Ammon's horn (tissue), 1 donor: Measurements from ENCODE around the gene GTF2IRD1.
"Not testable (repeated sequence)": the region's sequence is repeated elsewhere in the genome, so short reads cannot be mapped to it uniquely, and the experiment has no call there.

Experiments used
- DNase-seq: peaks from one replicate; pipeline ENCODE4 v3.0.0-alpha.2; 2016; ENCODE audit warnings: low spot score

GTF2IRD1 gene, protein sequence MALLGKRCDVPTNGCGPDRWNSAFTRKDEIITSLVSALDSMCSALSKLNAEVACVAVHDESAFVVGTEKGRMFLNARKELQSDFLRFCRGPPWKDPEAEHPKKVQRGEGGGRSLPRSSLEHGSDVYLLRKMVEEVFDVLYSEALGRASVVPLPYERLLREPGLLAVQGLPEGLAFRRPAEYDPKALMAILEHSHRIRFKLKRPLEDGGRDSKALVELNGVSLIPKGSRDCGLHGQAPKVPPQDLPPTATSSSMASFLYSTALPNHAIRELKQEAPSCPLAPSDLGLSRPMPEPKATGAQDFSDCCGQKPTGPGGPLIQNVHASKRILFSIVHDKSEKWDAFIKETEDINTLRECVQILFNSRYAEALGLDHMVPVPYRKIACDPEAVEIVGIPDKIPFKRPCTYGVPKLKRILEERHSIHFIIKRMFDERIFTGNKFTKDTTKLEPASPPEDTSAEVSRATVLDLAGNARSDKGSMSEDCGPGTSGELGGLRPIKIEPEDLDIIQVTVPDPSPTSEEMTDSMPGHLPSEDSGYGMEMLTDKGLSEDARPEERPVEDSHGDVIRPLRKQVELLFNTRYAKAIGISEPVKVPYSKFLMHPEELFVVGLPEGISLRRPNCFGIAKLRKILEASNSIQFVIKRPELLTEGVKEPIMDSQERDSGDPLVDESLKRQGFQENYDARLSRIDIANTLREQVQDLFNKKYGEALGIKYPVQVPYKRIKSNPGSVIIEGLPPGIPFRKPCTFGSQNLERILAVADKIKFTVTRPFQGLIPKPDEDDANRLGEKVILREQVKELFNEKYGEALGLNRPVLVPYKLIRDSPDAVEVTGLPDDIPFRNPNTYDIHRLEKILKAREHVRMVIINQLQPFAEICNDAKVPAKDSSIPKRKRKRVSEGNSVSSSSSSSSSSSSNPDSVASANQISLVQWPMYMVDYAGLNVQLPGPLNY

DNA sequence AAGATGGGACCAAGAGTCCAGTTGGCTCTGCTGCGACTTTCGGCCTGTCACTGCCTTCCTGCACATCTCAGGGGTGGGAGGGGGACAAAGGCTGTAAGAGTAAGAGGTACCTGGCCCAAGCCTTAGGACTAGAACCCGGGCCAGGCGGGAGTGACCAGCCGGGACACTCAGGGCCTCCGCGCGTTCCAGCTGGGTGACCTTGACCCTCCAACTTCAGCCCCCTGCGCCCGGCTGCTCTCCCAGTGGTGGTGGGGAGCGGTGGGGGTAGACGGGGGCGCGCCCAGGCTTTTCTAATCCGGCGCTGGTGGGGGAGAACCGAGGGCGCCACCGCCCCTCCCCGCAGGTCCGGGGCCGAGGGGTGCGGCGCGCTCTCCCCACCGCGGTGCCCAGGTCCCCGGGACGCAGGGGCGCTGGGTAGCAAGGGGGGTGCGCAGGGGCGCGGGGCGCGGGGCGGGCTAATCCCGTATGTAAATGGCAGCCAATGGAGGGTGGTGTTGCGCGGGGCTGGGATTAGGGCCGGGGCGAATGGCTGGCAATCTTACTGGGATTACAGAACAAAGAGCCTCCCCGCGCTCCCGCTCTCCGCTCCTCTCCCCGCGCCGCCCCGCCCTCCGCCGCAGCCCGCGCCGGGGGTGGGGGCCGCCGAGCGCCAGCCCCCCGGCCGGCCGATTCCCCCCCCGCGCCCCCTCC is at the start of gene GTF2IRD1:
Gene GTF2IRD1 (plus strand): TSS at position 585 of the 690 bp plus-strand sequence. CDS start 54,175 bp downstream, outside the sequence.
- peak; percentile 73 for DNase-seq

DNA sequence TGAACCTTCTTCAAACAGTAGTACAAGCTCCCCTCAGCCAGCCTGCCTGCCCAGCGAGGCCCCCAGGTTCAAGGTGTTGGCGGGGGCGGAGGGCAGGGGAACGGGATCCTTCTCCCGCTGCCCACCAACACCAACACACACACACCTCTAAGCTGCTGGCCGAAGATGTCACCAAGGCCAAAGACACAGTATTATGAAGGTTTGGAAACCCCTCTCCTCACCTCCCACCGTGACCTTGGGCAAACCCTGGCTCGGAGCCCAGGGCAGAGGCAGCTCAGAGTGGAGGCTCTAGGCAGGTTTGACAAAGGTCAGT is 49.4 kb upstream of the GTF2IRD1 start:
- DNase-seq, result no peak

DNA sequence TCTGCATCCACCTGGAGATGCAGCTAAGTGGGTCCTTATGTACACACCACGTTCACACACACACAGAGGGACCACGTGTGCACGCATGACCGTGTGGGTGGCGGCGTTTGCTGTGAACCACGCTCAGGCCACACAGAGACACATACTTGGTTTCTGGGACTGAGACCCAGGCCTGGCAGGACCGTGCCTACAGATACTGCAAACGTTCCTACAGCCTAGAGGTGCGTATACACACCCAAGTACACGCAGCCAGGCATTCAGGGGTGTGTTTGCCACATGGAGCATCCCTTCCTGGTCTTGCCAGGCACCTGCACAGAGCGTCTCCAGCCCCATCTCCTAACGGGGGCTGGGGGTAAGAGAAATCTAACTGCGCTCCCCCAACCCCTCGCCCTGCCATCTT is 49.0 kb upstream of the GTF2IRD1 start:
- no peak for DNase-seq

DNA sequence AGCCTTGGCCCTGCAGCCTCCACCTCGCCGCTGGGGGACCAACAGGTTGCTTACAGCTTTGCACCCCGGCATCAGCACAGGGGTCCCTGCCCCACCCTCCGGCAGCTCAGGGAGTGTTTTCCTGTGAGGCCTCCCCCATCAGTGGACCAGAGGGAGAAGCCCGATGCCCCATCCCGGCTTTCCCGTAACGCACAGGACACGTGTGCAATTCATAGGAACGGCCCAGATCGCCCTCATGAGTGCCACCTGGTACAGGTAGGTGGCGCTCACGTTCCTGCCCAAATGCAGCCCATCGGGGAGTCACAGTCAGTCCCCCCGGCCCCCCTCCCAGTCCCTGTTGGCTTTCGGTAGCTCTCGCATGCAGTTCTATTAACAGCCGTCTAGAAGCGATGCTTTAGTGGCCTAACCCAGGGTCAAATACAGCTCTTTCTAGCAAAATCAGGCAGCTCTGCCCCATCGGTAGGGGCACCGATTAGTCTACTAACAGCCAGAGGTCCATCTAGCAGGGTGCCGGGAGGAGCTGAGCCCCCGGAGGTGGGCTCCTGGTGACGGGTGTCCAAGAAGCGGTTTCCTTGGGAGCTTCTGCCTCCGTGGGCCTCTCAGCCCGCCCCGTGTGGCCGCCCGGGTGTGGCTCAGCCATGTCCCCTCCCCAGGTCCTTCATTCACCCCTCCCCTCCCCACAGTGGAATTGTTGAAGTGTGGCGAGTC is 48.4 kb upstream of the GTF2IRD1 start:
- no peak for DNase-seq

DNA sequence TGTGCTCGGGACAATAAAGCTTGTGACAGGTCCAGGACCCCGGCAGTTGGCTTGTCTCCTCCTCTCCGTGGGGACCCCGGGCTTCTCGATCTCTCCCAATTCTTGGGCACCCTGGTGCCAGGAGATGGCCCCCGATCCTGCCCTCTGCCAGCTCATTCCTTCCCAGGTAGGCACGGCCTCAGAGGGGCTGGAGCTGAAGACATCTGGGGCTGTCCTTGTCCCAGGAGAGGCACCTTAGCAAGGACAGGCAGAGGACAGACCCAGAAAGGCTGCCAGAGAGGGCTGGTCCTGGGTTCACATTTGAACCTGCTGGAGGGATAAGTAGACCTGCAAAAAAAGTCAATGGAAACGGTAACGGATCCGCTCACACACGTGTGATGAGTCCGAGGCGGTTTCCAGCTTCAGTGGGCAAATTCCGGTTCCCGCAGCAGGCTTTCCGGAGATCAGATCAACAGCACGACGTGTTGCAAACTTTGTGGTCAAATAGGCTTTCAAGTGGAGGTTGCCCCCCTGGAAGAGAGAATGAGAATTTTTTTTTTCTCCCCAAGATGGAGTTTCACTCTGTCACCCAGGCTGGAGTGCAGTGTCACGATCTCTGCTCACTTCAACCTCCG is 47.7 kb upstream of the GTF2IRD1 start:
- no peak for DNase-seq

DNA sequence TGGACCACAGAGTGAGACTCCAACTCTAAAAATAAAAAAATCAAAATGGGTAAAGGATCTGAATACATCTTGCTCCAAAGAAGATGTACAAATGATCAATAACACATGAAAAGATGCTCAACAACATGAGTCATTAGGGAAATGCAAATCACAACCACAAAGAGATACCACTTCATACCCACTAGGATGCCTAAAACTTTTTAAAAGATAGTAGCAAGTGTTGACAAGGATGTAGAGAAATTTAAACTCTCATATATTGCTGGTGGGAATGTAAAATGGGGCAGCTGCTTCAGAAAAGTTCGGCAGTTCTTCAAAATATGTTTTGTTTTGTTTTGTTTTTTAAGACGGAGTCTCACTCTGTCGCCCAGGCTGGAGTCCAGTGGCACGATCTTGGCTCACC is 45.7 kb upstream of the GTF2IRD1 start:
- no peak for DNase-seq

DNA sequence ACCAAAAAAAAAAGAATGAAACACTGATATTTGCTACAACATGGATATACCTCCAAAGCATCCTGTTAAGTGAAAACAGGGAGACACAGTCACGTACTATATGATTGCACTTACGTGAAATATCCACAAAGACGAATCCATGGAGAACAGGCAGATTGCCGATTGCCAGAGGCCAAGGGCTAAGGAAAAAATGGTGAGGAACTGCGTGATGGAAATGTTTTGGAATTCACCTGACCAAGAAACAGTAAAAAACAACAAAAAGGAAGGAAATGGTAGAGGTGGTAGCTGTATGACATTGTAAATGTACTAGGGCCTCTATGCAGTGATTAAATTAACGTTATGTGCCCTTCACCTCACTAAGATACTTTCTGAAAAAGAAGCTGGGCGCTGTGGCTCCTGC is 44.1 kb upstream of the GTF2IRD1 start:
- DNase-seq, result no peak

DNA sequence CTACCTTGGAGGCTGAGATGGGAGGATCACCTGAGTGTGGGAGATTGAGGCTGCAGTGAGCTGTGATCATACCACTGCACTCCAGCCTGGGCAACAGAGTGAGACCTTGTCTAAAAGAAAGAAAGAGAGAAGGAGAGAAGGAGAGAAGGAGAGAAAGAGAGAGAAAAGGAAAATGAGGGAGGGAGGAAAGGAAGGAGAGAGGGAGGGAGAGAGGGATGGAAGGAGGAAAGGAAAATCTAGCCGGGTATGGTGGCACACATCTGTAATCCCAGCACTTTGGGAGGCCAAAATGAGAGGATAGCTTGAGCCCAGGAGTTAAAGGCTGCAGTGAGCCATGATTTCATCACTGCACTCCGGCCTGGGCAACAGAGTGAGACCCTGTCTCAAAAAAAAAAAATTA is 42.9 kb upstream of the GTF2IRD1 start:
- DNase-seq, result no peak

DNA sequence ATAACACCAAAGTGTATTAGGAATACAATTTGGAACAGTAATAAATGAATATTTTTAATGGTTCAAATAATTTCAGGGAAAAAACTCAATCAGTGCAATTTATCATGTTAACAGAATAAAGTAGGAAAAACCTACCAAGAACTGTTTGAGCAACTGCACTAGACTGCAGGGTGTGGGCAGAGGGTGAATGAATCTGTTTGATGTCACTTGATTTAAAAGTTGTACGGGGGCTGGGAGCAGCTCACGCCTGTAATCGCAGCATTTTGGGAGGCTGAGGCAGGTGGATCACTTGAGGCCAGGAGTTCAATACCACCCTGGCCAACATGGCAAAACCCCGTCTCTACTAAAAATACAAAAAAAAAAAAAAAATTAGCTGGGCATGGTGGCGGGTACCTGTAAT is 42.1 kb upstream of the GTF2IRD1 start:
- not testable (repeated sequence) for DNase-seq

DNA sequence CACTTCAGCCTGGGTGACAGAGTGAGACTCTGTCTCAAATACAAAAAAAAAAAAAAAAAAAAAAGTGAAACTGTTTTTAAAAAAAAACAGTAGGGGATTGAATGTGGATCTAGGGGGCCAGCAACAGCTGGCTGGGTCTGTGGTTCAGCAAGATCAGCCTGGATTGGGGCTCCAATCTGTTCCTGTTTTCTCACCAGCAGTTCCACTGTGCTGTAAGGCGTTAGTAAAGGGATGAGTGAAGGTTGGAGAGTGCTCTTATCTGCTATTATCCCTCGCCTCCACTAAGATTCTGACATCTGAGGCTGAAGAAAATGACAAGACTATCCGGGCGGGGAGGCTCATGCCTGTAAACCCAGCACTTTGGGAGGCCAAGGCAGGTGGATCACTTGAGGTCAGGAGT is 41.6 kb upstream of the GTF2IRD1 start:
- DNase-seq, result no peak

DNA sequence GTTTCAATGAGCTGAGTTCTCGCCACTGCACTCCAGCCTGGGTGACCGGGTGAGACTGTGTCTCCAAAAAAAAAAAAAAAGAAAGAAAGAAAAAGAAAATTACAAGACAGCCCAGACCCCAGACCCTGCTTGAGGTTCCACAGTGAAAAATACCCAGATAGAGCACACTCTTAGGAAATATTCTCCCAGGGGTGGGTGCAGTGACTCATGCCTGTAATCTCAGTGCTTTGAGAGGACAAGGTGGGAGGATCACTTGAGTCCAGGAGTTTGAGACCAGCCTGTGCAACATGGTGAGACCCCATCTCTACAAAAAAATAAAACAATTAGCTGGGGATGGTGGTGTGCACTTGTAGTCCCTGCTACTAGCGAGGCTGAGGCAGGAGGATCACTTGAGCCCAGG is 41.1 kb upstream of the GTF2IRD1 start:
- no peak for DNase-seq

DNA sequence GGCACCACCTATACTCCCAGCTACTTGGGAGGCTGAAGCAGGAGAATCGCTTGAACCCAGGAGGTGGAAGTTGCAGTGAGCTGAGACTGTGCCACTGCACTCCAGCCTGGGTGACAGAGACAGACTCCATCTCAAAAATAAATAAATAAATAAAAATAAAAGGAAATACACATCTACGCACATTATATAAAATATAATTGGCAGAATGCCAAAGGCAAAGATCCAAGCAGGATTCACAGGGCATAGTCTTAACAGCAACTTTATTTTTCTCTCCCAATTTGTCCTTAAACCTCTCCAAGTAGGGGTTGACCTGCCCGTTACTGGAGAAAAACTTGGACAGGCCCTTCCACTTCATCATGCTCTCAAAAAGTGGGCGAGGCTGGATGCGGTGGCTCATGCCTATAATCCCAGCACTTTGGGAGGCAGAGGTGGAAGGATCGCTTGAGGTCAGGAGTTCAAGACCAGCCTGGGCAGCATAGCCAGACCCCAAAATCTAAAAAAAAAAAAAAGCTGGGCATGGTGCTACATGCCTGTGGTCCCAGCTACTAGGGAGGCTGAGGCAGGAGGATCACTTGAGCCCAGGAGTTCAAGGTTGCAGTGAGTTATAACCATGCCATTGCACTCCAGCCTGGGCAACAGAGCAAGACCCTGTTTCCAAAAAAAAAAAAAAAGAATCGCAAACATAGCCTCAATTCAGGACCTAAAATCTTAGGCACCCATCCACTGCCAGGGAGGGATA is 38.9 kb upstream of the GTF2IRD1 start:
- not testable (repeated sequence) for DNase-seq

DNA sequence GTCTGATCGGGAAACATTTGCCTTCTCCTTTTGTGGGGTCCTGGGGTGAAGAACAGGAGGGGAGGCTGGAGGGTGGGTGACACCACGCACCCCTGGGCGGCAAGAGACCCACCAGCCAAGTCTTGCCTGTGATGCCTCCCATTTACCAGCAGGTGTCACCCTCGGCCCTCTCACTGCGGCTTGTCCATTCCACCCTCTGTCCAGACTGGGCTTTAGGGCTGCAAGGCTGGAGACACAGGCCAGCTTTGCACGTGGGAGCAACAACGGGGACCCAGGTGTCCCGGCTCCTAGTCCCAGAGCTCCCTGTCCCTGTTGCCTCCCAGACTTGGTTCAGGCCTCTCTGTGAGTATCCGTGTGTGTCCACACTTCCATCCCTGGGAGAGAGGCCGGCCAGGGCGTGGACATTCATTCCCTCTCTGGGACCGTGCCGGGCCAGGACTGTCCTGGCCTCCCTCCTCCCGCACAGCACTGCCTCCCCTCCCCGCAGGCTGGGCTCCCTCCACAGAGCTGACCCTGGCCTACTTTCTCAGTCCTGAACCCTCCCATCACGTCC is 36.2 kb upstream of the GTF2IRD1 start:
- DNase-seq, result peak; percentile 85

DNA sequence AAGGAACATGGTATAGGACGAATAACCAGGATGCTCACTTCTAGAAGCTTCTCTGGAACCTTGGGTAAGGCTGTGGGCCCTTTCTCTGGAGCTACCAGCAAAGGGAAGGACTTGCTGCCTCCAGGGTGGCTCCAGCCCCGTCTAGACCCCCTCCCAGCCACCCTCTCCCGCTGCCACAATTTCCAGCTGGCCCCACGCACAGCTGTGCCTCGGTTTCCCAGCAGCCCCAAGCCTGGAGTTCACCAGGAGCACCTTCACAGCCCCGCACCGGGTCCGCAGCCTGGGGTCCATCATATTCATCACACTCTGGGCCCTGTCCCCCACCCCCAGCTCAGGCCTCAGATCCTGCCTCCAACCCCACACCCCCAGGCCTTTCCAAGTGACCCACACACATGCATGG is 35.6 kb upstream of the GTF2IRD1 start:
- DNase-seq, result no peak

DNA sequence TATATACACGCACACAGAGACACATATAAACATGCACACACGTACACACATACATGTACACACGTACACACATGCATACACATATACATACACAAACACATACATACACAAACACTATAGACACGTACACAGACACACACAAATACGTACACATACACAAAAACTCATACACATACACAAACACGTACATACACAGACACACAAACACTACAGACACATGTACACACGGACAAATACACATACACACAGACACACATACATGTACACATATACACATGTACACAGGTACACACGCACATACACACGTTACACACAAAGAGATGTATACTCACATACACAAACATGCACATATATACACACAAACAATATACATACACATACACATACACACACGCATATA is 35.2 kb upstream of the GTF2IRD1 start:
- DNase-seq, result no peak

DNA sequence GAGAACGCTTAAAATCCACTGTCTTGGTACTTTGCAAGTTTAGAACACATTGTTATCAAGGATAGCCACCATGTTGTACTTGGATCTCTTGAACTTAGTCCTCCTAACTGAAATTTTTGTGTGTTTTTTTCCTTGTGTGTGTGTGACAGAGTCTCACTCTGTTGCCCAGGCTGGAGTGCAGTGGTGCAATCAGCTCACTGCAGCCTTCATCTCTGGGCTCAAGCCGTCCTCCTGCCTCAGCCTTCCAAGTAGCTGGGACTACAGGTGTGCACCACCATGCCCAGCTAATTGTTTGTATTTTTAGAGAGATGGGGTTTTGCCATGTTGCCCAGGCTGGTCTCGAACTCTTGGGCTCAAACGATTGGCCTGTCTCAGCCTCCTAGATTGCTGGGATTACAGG is 34.5 kb upstream of the GTF2IRD1 start:
- not testable (repeated sequence) for DNase-seq

DNA sequence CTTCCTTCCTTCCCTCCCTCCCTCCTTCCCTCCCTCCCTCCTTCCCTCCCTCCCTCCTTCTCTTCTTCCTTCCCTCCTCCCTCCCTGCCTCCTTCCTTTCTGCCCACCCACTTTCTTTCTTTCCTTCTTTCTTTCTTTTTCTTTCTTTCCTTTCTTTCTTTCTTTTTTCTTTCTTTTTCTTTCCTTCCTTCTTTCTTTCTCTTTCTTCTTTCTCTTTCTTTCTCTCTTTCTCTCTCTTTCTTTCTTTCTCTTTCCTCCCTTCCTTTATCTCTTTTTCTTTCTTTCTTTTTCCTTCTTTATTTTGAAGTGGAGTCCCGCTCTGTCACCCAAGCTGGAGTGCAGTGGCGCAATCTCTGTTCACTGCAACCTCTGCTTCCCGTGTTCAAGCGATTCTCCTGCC is 33.7 kb upstream of the GTF2IRD1 start:
- no peak for DNase-seq

DNA sequence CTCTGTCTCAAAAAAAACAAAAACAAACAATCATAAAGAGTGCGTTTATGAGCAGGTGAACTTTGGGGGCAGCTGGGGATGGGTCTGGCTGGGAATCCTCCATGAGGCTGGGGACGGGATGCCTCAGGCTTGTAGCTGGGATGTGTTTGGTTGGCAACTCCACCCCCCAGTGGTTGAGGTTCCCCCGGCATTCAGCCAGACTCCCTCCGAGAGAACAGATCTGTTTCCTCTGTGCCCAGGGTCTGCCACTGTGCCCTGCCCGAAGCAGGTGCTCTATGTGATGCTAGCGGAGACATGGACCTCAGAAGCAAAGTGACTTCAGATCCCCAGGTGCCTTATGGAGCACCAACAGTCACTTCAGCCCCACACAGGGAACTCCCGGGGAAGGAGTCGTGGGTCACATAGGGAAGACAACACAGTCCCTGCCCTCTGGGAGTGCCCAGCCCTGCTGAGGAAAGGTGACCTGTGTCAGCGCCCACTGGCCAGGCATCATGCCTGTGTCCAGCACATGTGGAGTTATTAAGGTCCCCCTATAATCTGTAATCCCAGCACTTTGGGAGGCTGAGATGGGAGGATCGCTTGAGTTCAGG is 29.3 kb upstream of the GTF2IRD1 start:
- DNase-seq, result no peak

DNA sequence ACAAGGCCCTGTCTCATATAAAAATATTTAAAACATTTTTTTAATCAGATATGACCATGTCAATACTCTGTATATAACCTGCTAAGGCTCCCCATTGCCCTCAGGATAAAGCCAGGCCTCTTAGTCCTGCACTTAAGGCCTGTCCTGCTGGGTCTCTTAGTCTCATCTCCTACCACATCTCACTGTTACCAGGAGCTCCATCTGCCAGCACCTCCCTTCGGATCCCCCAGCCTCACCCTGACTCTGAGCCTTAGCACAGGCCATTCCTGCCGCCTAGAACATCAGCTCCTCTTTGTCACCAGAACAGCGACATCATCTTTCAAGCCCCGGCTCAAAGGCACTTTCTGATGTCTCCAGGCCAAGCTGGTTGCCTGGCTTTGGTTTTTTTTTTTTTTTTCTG is 25.7 kb upstream of the GTF2IRD1 start:
- DNase-seq, result no peak

DNA sequence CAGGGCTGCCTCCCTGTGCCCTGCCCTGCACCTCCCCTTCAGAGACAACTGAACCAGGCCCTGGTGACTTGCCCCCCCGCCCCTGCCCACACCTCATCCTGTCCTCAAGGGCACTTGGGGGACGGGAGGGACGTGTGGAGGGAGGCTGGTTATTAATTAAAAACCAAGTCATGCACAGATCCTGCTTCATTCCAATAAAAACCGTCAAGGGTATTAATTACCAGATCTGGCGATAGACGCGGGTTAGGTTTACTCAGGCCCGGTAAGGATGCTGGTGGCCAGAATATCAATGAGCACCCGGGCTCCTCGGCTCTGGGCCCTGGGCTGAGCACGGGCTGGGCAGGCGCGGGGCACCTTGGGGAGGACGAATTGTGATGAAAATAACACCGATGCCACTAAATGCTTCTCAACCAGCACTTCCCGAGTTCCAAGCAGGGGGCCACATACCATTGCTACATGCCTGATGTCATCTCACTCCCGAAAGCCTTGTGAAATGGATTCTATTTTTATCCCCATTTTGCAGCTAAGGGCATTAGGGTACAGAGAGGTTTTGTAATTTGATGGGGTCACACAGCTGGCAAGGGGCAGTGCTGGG is 24.5 kb upstream of the GTF2IRD1 start:
- DNase-seq, result no peak
